Fibroblast of pulmonary artery (primary cell): ENCODE data around the gene DCBLD2.

Experiments used
- DNase-seq: peaks from one replicate; pipeline ENCODE4 v3.0.0-alpha.2; 2010; ENCODE audit warnings: low read depth
- H3K4me3 ChIP-seq: replicated peaks from 2 replicates; pipeline ENCODE4 v1.5.1; 2011; ENCODE audit warnings: low read depth, mild to moderate bottlenecking, control low read depth, low read length, moderate library complexity
- TF ChIP-seq, protein P1 (sequence below): IDR thresholded peaks from 2 replicates; pipeline ENCODE4 v1.5.1; 2011; ENCODE audit warnings: mild to moderate bottlenecking, control low read depth, low read length, inconsistent platforms; ENCODE audit errors: missing control alignments

Gene DCBLD2

DNA sequence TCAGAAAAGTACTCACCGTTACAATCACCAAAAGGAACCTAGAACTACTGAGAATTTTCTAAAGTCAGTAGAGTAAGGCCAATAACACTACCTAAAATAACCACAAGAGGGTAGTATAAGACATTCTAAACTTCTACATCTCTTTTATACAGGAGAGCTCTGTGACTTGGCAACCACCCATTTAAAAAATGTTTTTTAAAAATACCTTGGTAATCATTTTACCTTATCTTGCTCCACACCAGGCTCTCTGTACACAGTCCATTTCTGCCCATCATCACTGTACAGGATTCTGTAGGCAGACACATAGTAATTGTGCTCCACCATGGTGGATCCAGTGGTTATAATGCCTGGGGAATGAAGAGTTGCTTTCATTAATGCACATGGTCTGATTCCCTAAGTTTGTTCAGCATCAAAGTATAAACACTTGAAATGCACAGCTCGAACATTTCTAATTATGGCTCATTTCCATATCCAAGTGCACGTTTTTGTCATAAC, 83.9 kb downstream of the DCBLD2 start:
- DNase-seq = peak; percentile 80
- no peak overlapping the region for H3K4me3 ChIP-seq
- TF ChIP-seq, protein P1, sequence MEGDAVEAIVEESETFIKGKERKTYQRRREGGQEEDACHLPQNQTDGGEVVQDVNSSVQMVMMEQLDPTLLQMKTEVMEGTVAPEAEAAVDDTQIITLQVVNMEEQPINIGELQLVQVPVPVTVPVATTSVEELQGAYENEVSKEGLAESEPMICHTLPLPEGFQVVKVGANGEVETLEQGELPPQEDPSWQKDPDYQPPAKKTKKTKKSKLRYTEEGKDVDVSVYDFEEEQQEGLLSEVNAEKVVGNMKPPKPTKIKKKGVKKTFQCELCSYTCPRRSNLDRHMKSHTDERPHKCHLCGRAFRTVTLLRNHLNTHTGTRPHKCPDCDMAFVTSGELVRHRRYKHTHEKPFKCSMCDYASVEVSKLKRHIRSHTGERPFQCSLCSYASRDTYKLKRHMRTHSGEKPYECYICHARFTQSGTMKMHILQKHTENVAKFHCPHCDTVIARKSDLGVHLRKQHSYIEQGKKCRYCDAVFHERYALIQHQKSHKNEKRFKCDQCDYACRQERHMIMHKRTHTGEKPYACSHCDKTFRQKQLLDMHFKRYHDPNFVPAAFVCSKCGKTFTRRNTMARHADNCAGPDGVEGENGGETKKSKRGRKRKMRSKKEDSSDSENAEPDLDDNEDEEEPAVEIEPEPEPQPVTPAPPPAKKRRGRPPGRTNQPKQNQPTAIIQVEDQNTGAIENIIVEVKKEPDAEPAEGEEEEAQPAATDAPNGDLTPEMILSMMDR = peak; percentile 57

DNA sequence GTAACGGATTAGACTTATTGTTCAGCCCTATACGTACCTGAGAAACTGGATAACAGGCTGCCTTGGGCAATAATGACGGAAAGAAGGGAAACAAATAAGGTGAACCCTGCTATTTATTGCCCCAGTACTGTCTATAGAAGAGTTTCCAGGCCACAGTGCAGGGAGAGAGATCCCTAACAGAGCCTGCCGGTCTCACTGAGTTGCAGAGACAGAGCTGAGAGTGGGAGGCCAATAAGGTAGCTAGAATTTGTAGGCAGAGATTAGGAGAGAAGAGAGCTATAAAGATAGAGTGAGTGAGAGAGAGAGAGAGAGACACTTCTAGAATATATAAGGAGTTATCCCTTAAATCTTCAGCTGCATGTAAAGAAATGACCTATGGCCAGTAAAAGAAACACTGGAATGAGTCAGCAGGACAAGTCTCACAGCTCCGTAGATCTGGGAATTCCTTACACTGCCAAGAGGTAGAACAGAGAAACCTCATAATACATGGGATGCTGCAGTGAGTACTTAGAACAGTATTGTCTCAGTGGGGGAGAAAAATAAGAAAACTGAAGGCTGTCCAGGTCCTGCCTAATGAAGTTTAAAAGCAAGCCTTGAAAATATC, 86.6 kb downstream of the DCBLD2 start:
- DNase-seq = peak; percentile 76
- TF ChIP-seq, protein P1 = no peak
- no peak overlapping the region for H3K4me3 ChIP-seq

DNA sequence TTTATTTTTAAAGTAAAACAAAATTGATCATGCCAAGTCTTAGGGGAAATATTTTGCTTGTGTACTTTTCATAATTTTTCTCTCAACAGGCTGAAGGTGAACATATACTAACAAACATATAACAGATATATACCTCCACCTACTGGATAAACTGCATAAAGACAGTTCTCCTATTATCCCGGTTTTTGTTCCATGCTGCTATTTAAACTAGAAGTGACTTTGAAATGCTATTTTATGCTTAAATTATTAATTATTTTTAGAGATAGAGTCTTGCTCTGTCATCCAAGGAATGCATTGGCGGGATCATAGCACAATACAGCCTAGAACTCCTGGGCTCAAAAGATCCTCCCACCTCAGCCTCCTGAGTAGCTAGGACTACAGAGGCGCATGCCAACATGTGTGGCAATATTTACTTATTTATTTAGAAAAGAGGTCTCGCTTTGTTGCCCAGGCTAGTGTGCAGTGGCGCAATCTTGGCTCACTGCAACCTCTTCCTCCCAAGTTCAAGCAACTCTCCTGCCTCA, 88.6 kb downstream of the DCBLD2 start:
- DNase-seq = peak; percentile 73
- no peak overlapping the region for H3K4me3 ChIP-seq
- TF ChIP-seq, protein P1 = peak; percentile 51

DNA sequence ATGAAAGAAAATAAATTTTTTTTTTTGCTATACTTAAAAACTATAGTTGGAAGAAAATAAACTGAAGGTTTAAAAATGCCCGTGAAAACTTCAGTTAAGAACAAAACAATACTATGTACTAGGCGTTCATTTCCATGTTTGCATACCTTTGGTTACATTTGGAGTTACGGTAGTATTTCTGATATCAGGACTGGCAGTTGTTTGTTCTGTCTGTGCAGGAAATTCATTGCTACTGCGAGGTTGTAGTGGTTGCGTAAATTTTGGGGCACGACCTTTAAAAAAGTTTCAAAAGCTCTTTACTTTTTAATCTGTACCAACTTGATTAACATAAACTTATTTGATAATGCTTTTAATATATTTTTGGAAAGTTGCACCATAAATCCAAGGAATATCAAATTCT, 90.4 kb downstream of the DCBLD2 start:
- no peak for DNase-seq
- no peak overlapping the region for H3K4me3 ChIP-seq
- TF ChIP-seq, protein P1 = no peak

DNA sequence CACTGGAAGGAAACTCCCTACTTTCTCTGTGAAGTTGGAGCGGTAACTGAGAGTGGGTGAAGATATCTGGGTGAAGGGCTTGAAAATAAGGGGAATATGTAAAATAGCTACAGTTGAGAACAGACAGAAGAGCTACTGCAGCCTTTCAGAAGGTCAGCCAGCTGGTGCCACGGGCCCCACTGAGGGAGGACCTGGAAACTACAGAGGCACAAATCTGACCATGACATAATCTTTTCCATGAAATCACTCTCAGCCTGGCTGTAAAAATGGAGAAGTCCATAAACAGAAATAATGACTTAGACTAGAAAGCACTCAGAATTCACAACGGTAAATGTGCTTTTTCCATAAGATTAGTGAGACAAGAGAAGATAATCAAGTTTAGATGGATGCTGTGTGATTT, 91.9 kb downstream of the DCBLD2 start:
- peak; percentile 42 for DNase-seq
- no peak overlapping the region for H3K4me3 ChIP-seq
- TF ChIP-seq, protein P1 = no peak

DNA sequence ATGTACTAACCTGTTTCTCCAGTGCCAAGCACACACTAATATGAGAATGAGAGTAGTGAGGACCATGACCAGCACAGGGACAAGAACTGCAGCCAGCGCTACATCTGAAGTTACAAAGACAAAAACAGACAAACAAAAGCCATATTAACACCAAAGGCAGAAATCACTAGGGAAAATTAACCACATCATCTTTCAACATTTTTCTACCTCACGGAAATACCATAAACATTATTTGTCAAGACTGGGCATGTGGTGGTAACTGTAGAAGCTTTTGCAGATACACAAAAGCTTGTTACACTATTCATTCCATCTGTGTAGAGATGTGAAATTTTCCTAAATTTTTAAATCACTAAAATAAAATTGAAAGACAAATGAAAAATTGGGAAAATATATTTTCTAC, 93.4 kb downstream of the DCBLD2 start:
- H3K4me3 ChIP-seq = no peak overlapping the region
- no peak for DNase-seq
- TF ChIP-seq, protein P1 = no peak

DNA sequence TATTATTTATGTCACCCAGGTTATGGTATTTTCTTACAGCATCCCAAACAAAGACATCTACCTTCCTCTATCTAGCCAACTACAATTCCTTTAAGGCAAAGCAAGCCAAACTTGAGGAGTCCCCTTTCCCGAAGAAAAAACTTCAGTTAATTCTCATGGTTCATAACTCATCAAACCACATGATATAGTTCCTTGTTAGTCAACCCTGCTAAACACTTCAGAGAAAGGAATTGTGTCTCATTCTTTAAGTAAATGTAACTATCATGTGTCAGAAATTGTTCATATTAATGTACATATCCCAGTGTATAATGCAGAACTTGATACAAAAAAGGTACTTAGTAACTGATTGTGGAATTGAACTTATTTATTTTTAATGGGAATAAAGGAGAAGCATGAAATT, 93.9 kb downstream of the DCBLD2 start:
- TF ChIP-seq, protein P1 = no peak
- no peak for DNase-seq
- H3K4me3 ChIP-seq = no peak overlapping the region
